Putamen (tissue), 1 donor: ENCODE measurements around the gene BNIP5.

Experiments used
- DNase-seq: peaks from one replicate; pipeline ENCODE4 v3.0.0-alpha.2; 2016; ENCODE audit warnings: low spot score

BNIP5 gene

DNA sequence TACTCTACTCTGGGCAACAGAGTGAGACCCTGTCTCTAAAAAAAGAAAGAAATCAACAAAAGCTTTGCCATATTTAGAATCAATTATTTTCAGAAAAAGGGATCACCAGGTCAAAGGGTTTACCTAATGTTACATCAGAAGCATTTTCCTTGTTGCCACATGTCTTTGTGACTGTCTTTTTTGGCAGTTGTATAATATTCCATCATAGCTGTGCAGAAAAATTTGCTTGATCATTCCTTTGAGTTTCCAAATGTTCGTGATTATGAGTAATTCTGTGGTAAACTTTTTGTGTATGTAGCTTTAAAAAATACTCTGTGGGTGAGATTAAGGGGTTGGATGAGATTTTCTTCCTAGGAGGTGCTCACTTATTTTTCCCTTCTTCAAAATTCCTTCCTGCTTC lies 40.4 kb downstream of the BNIP5 start:
- no peak for DNase-seq

DNA sequence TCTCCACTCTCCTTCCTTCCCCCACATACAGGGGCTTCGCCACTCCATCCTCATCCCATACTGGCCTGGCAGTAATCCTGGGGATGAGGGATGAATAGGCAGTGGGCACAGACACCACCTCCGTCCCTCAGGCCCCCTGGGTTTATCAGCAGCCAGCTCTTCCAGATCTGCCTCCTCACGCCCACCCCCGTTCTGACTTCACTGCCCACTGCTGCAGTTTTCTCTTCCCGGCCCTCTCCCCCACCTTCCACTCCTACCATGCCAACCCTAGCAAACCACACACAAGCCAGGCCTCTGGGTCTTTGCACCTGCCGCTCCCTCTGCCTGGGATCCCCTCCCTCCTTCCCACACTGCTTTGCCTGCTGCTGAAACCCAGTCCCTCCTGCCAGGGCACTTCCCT lies 44.5 kb downstream of the BNIP5 start:
- no peak for DNase-seq

DNA sequence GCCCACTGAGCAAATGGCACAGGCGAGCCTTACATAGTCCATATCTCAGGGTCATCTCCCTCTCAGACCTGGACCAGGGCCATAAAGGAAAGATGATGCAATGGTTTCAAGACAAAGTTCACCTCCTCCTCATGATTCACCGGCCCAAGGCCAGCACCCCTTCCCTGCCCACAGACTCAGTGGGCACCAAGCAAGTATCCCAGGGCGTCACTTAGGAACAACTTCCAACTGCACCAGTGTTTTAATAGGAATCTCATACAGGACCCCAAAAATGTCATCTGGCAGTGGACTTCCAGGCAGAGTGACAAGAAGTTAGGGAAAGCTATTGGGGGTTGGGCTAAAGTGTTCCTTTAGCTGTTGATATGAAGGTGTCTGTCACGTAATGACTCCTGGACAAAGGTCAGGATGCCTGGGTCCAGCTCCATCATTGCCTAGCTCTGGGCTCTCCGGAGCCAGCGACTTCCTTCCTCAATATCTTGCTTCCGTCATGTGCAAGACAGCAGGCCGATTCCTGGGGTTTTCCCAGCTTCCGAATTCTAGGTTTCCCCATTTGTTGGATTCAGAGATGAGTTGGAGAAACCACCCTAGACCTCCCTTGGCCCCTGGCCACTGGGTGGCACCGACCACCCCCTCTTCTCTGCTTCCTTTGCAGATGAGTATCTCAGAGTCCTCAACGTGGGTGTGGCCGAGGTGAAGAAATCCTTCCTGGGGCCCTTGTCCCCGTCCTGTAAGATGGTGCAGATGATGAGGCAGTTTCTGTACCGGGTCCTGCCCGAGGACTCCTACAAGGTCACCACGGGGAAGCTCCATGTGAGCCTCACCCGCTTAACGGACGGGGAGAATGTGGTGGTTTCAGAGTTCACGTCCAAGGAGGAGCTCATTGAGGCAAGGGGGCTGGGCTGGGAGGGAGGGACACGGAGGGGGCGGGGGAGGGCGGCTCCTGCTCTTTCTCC lies 45.7 kb downstream of the BNIP5 start:
- DNase-seq = no peak

DNA sequence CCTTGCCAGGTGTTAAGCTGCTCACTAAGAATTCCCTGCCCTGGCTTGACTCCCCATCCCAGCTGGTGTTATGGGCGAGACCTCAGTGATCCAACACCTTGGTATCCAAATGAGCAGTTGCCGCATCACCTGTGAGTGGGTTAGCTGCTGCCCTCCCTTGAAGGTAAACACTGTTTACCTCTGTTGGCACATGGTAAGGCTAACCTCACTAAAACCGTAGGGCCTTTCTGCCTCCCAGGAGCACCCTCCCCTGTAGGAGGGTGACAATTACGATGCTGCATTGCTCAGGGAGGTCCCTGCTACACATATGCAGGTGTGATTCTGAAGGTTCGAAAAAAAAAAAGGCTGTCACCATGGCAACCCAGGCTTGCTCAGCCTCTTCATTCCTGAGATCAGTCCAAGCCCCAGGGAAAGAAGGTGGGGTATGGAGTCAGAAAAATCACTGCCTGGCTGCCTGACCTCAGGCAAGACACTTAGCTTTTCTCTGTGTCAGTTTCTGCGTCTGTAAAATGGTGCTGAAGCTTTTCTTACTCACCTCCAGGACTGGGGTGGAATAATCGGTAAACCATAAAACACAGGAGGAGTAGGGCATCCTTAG lies 47.3 kb downstream of the BNIP5 start:
- peak; percentile 49 for DNase-seq

DNA sequence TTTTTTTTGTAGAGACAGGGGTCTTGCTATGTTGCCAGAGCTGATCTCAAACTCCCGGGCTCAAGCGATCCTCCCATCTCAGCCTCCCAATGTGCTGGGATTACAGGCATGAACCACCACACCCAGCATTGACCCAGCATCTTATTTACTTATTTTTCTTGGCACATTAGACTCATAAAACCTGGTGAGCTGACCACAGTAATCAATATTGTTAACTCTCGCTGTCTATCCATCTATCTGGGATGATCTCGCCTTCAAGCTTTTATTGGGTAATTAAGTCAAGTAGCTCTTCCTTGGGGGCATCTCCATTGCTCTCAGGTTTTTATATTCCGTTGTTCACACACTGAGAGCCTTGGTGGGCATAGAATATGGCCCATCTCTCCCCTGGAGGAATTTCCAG lies 49.8 kb downstream of the BNIP5 start:
- DNase-seq = no peak

DNA sequence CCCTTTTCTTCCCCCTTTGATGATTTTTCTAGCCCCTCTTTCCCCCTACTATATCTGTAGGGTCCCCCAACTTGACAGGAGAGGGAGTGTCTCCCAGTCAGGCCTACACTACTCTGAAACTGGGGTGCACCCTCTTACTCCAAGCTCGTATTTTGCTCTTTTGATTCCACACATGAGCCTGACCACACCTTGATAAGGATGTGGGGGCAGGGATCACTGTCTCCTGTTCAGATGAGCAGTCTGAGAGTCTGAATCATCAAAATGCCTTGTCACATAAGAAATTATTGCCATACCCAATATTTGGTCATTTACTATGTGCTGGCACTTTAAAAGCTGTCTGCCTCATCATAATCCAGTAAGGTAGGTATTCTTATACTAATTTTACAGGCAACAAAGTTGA lies 50.9 kb downstream of the BNIP5 start:
- no peak for DNase-seq

DNA sequence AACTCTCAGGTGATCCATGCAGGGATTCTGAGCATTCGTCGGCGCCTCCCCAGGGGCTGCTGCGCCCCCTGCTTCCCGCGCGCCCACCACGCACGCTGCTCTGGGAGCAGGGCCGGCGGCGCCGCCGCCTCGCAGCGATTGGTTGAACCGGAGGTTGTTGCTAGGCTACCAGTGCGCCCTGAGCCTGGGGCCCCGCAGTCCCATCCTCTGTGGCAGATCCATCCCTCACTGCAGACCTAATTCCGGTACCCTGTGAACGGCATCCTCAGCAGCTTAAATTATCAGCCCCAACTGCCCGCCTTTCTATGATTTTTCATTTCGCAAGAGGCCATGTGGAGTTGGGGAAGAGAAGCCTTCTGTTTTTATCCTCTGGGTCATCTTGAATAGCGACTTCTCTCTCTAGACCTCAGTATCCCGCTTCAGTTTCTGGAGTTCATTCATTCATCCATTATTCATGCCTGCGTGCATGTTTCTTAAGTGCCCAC lies 51.5 kb downstream of the BNIP5 start:
- peak; percentile 61 for DNase-seq

DNA sequence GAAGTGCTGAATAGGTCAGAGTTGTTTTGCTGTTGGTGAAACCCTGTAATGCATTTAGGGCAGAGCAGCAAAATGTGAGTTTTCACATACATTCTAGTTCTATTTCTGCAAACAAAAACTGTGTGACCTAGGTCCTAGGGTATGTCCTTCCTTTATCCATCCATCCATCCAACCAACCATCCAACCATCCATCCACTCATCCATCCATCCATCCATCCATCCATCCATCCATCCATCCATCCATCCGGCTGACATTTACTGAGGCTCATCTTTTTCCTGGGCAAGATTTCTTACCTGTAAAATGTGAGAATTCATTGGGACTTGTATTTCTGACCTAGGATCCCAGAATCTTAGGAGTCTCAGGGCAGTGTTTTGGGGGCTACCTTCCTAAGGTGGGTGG lies 52.3 kb downstream of the BNIP5 start:
- DNase-seq = no peak

DNA sequence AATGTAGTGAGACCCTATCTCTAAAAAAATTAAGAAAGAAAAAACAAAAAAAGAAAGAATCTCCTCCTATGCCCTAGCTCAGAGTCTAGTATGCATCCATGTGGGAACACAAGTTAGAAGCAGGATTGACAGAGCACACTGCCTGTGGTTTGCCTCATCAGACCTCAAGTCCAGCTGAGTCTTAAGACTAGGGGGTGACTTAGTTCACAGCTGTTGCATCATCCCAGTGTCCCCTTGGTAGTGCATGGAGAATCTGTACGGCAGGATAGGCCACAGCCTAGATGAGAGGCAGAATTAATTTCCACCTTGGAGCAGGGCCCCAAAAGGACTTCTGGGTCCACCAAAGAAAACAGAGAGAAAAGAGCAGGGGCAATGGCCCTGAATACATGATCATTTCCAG lies 53.1 kb downstream of the BNIP5 start:
- no peak for DNase-seq

DNA sequence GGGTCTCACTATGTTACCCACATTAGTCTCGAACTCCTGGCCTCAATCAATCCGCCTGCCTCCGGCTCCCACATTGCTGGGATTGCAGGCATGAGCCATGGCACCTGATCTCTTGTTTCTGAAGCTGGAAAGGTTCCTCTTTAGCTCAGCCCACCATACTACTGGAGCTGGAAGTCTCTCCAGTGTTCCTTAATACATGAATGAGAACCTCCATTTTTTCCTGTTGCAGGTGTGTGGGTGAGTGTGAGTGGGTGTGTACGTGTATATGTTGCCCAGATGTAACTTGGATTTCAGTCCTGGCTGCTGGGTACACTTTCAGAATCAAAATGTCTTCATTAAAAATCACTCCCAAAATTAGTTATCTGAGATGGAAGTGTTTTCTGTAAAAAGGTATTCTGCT lies 55.7 kb downstream of the BNIP5 start:
- no peak for DNase-seq

DNA sequence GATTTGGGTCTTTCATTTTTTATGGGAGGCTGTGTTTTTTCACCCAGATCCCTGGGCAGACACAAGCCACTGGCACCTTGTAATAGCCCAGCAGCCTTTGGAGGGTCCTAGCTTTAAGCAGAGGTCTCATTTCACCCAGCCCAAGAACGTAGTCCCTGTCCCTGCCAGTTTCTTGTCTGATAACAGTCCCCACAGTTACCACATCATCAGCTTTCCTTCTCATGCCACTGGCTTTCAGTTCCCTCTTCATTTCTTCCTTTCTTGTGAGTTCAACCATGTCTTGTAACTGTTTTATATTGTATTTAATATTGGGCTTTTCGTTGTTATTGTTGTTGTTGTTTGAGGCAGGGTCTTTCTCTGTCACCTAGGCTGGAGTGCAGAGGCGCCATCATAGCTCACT lies 56.2 kb downstream of the BNIP5 start:
- no peak for DNase-seq

DNA sequence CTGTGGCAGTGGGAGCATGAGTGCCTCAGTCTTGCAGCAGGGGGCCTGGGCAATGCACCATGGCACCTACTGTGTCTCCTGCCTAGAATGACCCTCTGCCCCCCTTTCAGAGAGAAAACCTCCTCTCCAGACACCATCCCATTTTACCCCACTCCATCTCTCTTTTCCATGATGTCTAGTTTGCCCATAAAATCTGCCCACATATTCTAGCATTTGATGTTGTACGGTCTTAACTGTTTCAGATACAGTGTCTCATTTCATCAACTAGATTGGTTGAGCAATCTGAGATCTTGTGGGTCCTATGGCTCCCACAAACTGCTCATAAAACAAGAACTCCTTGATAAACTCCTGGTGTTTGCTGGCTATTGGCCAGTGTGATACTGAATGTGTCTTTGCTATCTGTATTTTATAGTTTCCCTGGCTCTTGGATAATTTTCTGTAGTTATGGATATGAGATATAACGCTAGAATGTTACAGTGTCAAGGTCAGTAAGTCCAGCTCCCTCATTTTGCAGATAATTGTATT lies 58.7 kb downstream of the BNIP5 start:
- no peak for DNase-seq

DNA sequence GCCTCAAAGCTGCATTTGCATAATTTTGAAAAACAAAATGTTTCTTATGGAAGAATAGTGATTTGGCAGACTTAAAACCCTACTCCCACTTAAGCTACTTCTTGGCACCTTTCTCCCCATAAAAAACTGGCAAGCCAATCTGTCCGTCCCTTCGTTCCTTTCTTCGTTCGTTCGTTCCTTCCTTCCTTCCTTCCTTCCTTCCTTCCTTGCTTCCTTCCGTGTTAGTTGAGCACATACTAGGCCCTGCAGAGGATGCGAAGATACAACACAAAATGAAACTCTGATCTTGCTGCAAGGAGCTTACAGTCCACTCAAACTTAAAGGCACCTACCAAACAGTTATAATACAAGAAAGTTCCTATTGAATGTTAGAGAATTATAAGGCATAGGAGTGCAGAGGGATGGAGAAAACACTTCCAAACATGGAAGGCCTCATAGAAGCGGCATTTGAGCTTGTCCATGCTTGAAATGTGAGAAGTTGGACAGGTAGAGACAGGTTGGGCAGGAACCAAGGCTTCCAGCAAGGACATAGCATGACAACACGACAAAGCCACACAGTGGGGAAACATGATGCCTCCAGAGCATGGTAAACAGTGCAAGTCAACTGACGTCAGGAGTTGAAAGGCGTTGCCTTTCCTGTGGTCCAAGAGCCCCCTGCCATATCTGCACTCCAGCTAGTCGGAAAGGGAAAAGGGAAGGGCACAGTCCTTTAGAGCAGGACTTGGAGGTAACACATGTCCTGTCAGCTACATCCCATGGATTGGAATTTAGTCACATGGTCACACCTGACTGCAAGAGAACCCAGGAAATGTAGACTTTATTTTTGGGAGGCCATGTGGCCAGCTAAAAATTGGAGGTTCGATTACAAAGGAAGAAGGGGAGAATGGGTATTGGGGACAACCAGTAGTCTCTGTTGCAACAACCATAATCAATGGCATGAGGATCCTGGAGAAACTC lies 59.8 kb downstream of the BNIP5 start:
- no peak for DNase-seq

DNA sequence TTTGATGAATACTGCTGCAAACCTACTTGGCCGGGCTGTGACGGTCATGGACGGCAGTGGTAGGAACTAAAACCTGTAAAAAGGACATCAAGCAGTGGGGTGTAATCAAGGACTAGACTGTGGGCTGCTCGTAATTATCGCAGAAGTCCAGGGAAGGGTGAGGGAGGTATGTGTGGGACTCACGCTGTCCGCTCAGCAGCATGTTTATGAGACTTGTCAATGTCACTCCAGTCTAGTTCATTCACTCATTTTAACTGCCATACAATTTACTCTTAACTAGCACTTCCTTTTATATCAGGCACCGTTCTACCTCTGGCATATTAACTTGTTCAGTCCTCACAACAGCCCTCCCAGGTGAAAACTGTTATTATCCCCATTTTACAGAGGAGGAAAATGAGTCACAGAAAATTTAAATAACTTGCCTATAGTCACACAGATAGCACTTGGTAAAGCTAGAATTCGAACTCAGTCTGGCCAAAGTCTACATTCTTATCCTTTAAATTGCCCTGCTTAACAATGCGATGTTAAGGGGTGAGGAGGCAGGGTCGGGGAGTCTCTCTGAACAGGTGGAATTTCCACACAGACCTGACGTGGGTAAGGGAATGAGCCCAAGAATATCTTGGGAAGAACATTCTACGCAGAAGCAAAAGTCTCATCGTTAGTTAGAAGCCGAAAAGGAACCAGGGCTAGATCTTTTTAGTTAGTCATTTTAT lies 62.7 kb downstream of the BNIP5 start:
- DNase-seq = no peak

DNA sequence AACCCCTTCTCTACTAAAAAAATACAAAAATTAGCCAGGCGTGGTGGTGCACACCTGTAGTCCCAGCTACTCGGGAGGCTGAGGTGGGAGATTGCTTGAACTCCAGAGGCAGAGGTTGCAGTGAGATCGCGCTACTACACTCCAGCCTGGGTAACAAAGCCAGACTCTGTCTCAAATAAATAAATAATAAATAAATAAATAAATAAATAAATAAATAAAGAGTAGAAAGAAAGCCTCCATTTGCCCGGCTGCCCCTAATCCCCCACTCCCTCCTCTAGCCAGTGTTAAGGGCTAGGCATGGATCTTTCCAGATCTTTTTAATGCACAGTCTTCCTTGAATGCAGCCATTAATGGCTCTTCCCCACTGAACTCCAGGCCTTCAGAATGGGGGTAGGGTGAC lies 63.6 kb downstream of the BNIP5 start:
- DNase-seq = no peak

DNA sequence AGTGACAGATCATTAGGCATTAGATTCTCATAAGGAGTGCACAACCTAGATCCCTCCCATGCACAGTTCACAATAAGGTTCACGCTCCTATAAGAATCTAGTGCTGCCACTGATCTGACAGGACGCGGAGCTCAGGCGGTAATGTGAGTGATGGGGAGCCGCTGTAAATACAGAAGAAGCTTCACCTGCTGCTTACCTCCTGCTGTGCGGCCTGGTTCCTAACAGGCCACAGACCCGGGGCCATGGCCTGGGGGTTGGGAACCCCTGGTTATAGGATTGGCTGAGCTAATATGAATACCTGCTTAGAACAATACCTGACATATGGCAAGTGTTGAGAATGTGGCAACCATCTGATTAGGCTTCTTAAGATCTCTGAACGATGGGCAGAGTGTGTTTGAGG lies 64.5 kb downstream of the BNIP5 start:
- no peak for DNase-seq

DNA sequence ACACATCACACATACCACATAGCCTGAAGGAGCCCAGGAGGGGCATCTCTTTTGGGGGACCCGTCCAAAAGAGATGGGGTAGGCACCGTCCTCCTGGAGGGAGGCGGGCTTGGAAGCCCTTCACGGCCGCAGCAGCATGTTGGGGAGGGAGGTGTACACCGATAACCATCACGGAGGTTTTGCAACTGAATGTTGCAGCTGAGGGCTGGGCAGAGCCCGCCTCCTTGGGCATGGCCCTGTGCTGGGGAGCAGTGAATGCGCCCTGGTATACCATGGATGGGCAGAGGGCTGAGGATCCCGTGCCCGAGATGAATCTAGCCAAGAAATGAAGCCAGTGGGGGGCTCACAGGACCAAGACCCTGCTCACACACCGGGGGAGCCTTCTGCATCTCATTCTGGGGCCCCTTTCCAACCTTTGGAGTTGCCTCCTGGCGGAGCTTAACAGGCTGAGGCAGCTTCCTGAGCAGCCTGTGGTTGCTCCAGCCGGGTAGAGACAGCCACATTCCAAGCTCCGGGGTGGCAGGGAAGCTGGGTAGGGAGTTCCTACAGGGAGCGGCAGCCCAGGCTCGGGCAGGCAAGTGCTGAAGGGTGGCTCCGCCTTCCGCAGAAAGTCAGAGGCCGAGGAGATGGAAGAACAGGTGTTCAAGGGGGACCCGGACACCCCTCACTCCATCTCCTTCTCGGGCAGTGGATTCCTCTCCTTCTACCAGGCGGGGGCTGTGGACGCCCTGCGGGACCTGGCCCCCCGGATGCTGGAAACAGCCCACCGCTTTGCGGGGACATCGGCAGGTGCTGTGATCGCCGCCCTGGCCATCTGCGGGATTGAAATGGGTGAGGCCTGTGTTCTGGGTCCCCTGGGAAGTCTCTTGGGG lies 66.6 kb downstream of the BNIP5 start, which contains the start of gene PNPLA1:
PNPLA1 (plus strand) TSS at position 227 of the 872 bp plus-strand sequence; CDS start at position 627, 400 bp downstream.
- no peak for DNase-seq

DNA sequence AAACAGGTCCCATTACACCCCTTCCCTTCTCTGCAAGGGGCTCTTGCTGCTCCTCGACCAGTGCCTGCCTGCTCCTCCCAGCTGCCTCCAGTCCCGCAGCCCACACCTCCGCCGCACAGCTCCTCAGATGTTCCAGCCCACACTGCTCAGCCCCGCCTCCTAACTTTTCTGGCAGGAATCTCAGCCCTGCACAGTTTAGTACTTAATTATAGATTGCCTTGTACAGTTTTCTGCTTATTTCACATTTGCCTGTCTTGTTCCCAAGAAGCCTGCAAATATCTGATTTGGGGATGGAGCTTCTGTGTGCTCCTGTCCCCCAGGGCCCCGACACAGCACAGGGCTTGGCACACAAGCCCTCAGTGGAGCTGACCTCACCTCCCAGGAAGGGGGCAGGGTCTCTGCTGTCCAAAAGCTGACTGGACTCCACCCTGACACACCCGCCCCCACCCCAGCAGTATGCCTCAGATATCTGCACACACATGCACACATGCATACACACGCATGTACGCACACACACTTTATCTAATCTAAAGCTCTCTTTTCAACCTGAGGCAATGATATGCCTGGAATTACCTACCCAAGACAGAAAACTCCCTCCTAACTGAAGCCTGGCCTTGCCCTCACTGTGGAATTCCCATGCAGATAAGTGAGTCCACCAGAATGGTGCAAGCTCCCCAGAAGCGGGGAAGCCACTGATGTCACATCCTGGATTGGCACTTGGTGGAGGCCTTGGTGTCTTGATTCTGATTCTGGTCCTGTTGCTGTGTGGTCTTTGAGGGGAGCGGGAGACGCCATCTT lies 68.0 kb downstream of the BNIP5 start:
- DNase-seq = peak; percentile 79

DNA sequence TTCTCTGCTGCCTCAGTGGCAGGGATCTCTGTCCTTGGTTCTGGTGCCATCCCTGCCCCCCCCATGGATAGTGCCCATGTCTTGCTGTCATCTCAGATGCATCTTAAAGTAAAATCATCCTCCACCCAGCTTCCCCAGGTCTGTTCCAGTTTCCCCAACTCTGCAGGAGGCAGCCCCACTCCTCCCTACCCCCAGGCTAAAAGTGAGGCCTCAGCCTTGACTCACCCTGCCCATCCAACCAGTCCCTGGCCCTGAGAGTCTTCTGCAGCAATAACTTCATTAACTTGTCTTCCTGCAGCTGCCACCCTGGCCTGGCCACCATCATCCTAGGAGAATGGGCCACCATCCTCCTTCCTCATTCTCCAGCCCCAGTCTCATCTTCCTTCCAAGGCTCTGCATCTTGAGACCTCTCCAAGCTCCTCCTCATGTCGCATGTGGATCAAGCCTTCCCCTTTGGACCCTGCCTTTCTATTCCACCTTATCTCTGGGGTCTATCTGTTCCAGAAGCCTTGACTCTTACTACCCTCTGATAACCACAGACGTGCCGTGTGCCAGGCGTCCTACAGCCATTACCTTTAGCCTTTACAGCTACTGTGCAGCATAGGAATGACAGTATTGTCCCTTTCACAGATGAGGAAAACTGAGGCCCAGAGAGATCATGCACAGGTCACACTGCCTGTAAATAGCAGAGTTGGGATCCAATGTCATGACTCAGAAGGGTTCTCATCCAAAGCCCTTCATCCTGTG lies 68.8 kb downstream of the BNIP5 start:
- no peak for DNase-seq
